IMR-90 (cell line): ENCODE data around the gene NDUFB2. TPM values are rescaled to one million over a fixed set of nuclear protein-coding genes. Genes with fewer than 3 reads are reported as not detected.

ENCODE experiments used
- ATAC-seq: fragments of 200-7000 bp; cut with Tn5 transposase; 2 replicates; pipeline ENCODE4 v1.9.1; 2020; ENCODE audit warnings: low read depth, mild to moderate bottlenecking, moderate library complexity
- BruUV-seq: library from RNA; stranded (reverse); fragments of 400-500 nt; replicated peaks from 2 replicates; lab custom pipeline; 2021; lab: Mats Ljungman, UMichigan
- CTCF ChIA-PET: fragments of 300-600 bp; formaldehyde crosslinking; extraction: SDS; loops from one replicate; lab custom pipeline; 2021; ENCODE audit warnings: antibody characterized with exemption; lab: Yijun Ruan, JAX
- POLR2A ChIA-PET: fragments of 300-600 bp; sonication (Branson Sonifier 250); formaldehyde crosslinking; loops from one replicate; lab custom pipeline; 2022; ENCODE audit warnings: antibody characterized with exemption; ENCODE audit not compliant: unreplicated experiment; lab: Charles Lee
- DNase-seq: peaks from one replicate; pipeline ENCODE4 v3.0.0; 2013
- H2AFZ ChIP-seq: replicated peaks from 2 replicates; pipeline ENCODE3; 2013; ENCODE audit warnings: low read length, mild to moderate bottlenecking; ENCODE audit not compliant: poor library complexity
- H2AK5ac ChIP-seq: 2 replicates; pipeline ENCODE4 v1.6.1; 2013; ENCODE audit warnings: low read depth, low read length, inconsistent platforms
- H2AK9ac ChIP-seq: replicated peaks from 2 replicates; pipeline ENCODE3; 2013; ENCODE audit warnings: mild to moderate bottlenecking, low read depth, low read length, moderate library complexity; ENCODE audit not compliant: poor library complexity
- H2BK120ac ChIP-seq: 2 replicates; pipeline ENCODE4 v1.6.1; 2013; ENCODE audit warnings: low read depth, low read length, inconsistent platforms
- H2BK15ac ChIP-seq: 3 replicates; pipeline ENCODE4 v1.6.1; 2013; ENCODE audit warnings: low read depth, low read length, inconsistent platforms
- H2BK20ac ChIP-seq: 2 replicates; pipeline ENCODE4 v1.6.1; 2013; ENCODE audit warnings: low read depth, mild to moderate bottlenecking, inconsistent platforms, low read length, moderate library complexity
- H2BK5ac ChIP-seq: 2 replicates; pipeline ENCODE4 v1.6.1; 2013; ENCODE audit warnings: mild to moderate bottlenecking, low read depth, low read length, inconsistent platforms; ENCODE audit not compliant: poor library complexity, severe bottlenecking
- H3K14ac ChIP-seq: replicated peaks from 2 replicates; pipeline ENCODE4 v1.6.1; 2013; ENCODE audit warnings: low read depth, low read length, inconsistent platforms
- H3K18ac ChIP-seq: 2 replicates; pipeline ENCODE4 v1.6.1; 2013; ENCODE audit warnings: low read depth, low read length, control low read depth
- H3K23ac ChIP-seq: 2 replicates; pipeline ENCODE4 v1.6.1; 2013; ENCODE audit warnings: low read depth, low read length, inconsistent platforms
- H3K27ac ChIP-seq: 2 replicates; pipeline ENCODE4 v1.5.1; 2013; ENCODE audit warnings: mild to moderate bottlenecking, control low read depth, low read length; ENCODE audit not compliant: insufficient read depth
- H3K27me3 ChIP-seq: 2 replicates; pipeline ENCODE4 v1.6.1; 2013; ENCODE audit warnings: low read length; ENCODE audit not compliant: control insufficient read depth, insufficient read depth
- H3K36me3 ChIP-seq: 2 replicates; pipeline ENCODE4 v1.6.1; 2013; ENCODE audit warnings: low read length, mixed read lengths; ENCODE audit not compliant: control insufficient read depth, insufficient read depth
- H3K4ac ChIP-seq: 2 replicates; pipeline ENCODE4 v1.6.1; 2013; ENCODE audit warnings: low read depth, low read length, inconsistent platforms
- H3K4me1 ChIP-seq: 2 replicates; pipeline ENCODE4 v1.6.1; 2013; ENCODE audit warnings: low read length, mixed read lengths; ENCODE audit not compliant: control insufficient read depth, insufficient read depth
- H3K4me2 ChIP-seq: 2 replicates; pipeline ENCODE4 v1.6.1; 2013; ENCODE audit warnings: low read depth, mild to moderate bottlenecking, control low read depth, low read length, moderate library complexity
- H3K4me3 ChIP-seq: 2 replicates; pipeline ENCODE4 v1.5.1; 2013; ENCODE audit warnings: low read depth, mild to moderate bottlenecking, control low read depth, low read length, moderate library complexity; ENCODE audit not compliant: insufficient read depth
- H3K56ac ChIP-seq: 2 replicates; pipeline ENCODE4 v1.6.1; 2013; ENCODE audit warnings: low read length, inconsistent platforms; ENCODE audit not compliant: insufficient read depth; ENCODE audit errors: extremely low read depth
- H3K79me1 ChIP-seq, 2 experiments: 2 replicates each; pipeline ENCODE4 v1.6.1; 2013; ENCODE audit warnings: low read length in 2 of 2, inconsistent platforms in 1 of 2, low read depth in 1 of 2
- H3K9ac ChIP-seq: 2 replicates; pipeline ENCODE4 v1.6.1; 2013; ENCODE audit warnings: low read depth, low read length, control low read depth
- H3K9me1 ChIP-seq: 2 replicates; pipeline ENCODE4 v1.6.1; 2013; ENCODE audit warnings: low read length, inconsistent platforms; ENCODE audit not compliant: insufficient read depth
- H3K9me3 ChIP-seq: 2 replicates; pipeline ENCODE4 v1.6.1; 2013; ENCODE audit warnings: low read length; ENCODE audit not compliant: control insufficient read depth, insufficient read depth
- H4K20me1 ChIP-seq: 2 replicates; pipeline ENCODE4 v1.6.1; 2013; ENCODE audit warnings: low read length, inconsistent platforms; ENCODE audit not compliant: insufficient read depth
- H4K5ac ChIP-seq: 2 replicates; pipeline ENCODE4 v1.6.1; 2013; ENCODE audit warnings: mild to moderate bottlenecking, low read depth, low read length, control low read depth
- H4K8ac ChIP-seq, 2 experiments: 2 replicates each; pipeline ENCODE4 v1.6.1; 2013; ENCODE audit warnings: low read depth in 2 of 2, low read length in 2 of 2, control low read depth in 1 of 2, inconsistent platforms in 1 of 2
- H4K91ac ChIP-seq: 2 replicates; pipeline ENCODE4 v1.6.1; 2013; ENCODE audit warnings: low read depth, low read length, inconsistent platforms; ENCODE audit not compliant: insufficient read depth
- BHLHE40 ChIP-seq: fragments of 150-350 bp; IDR thresholded peaks from 2 replicates; pipeline ENCODE4 v1.6.1; 2016; ENCODE audit warnings: mild to moderate bottlenecking, low read depth, low read length
- CEBPB ChIP-seq: IDR thresholded peaks from 2 replicates; pipeline ENCODE4 v1.6.1; 2012; ENCODE audit warnings: low read depth, low read length, improper control_type of control experiment
- CHD1 ChIP-seq: IDR thresholded peaks from 2 replicates; pipeline ENCODE4 v1.6.1; 2012; ENCODE audit warnings: low read depth, low read length, improper control_type of control experiment
- CTCF ChIP-seq: conservative IDR thresholded peaks from 2 replicates; pipeline ENCODE4 v1.5.1; 2012; ENCODE audit warnings: mild to moderate bottlenecking, low read depth, low read length, improper control_type of control experiment
- ELK1 ChIP-seq: fragments of 150-350 bp; IDR thresholded peaks from 2 replicates; pipeline ENCODE4 v1.6.1; 2016; ENCODE audit warnings: low read depth, mild to moderate bottlenecking, low read length, moderate library complexity, borderline replicate concordance
- FOS ChIP-seq: fragments of 150-350 bp; IDR thresholded peaks from 2 replicates; pipeline ENCODE4 v1.6.1; 2016; ENCODE audit warnings: low read depth, low read length
- MAFK ChIP-seq: IDR thresholded peaks from 2 replicates; pipeline ENCODE4 v1.6.1; 2012; ENCODE audit warnings: low read depth, low read length, improper control_type of control experiment
- MAZ ChIP-seq: IDR thresholded peaks from 2 replicates; pipeline ENCODE4 v1.6.1; 2012; ENCODE audit warnings: low read depth, mild to moderate bottlenecking, low read length, improper control_type of control experiment, moderate library complexity, borderline replicate concordance
- MXI1 ChIP-seq: IDR thresholded peaks from 2 replicates; pipeline ENCODE4 v1.6.1; 2012; ENCODE audit warnings: low read depth, mild to moderate bottlenecking, low read length, moderate library complexity, borderline replicate concordance
- NFE2L2 ChIP-seq: fragments of 150-350 bp; IDR thresholded peaks from 2 replicates; pipeline ENCODE4 v1.6.1; 2016; ENCODE audit warnings: low read depth, mild to moderate bottlenecking, low read length
- POLR2A ChIP-seq: IDR thresholded peaks from 2 replicates; pipeline ENCODE4 v1.6.1; 2012; ENCODE audit warnings: mild to moderate bottlenecking, low read depth, low read length
- RAD21 ChIP-seq: IDR thresholded peaks from 2 replicates; pipeline ENCODE4 v1.6.1; 2012; ENCODE audit warnings: low read length, improper control_type of control experiment
- RCOR1 ChIP-seq: IDR thresholded peaks from 2 replicates; pipeline ENCODE4 v1.6.1; 2012; ENCODE audit warnings: mild to moderate bottlenecking, low read length, improper control_type of control experiment; ENCODE audit not compliant: insufficient replicate concordance
- RFX5 ChIP-seq: IDR thresholded peaks from 2 replicates; pipeline ENCODE4 v1.8.0; 2012; ENCODE audit warnings: low read depth, mild to moderate bottlenecking, low read length, moderate library complexity
- SMC3 ChIP-seq: fragments of 150-350 bp; IDR thresholded peaks from 2 replicates; pipeline ENCODE4 v1.6.1; 2016; ENCODE audit warnings: low read depth, mild to moderate bottlenecking, antibody characterized with exemption, low read length, moderate library complexity
- USF2 ChIP-seq: fragments of 150-350 bp; IDR thresholded peaks from 2 replicates; pipeline ENCODE4 v1.6.1; 2017; ENCODE audit warnings: mild to moderate bottlenecking, antibody characterized with exemption, low read length, low read depth
- WGBS, 2 experiments: methylation state at CpG; one replicate each; pipeline versions ENCODE4 v1.1.5 to v1.1.7; 2013; ENCODE audit warnings: missing lambda C conversion rate in 2 of 2; ENCODE audit not compliant: insufficient read length in 1 of 2; ENCODE audit errors: extremely low coverage in 2 of 2; 5-methylcytosine and 5-hydroxymethylcytosine counted together
- dilution Hi-C: fragments of 300-500 bp; cut with HindIII; formaldehyde crosslinking; loops from one replicate; pipeline ENCODE4 v1.14.3; 2018; ENCODE audit warnings: low sequenced_read_pairs; ENCODE audit not compliant: unreplicated experiment
- in situ Hi-C: fragments of 300-500 bp; cut with MboI; formaldehyde crosslinking; loops from 3 replicates; pipeline ENCODE4 v1.14.3; 2019; ENCODE audit warnings: low sequenced_read_pairs, inconsistent platforms, mixed read lengths
- intact Hi-C: fragments of 100-400 bp; cut with micrococcal nuclease; formaldehyde crosslinking; loops from 2 replicates; pipeline ENCODE4 v1.10.0; 2022
- polyA plus RNA-seq, 3 experiments: library from polyadenylated mRNA; depleted of rRNA; stranded (reverse); fragments of >200 nt; gene quantifications; 2 replicates each; pipeline ENCODE4 v1.2.3, GENCODE V29; 2012; ENCODE audit warnings: low replicate concordance in 1 of 3
- total RNA-seq: library from RNA; depleted of rRNA; stranded (reverse); fragments of >200 nt; gene quantifications from 2 replicates; pipeline ENCODE4 v1.2.3, GENCODE V29; 2012

The NDUFB2 gene
- total and polyA plus RNA-seq, 2 of the 4 experiments (the other 2 are of a cell fraction): 81.7 to 143 TPM

GRCh38 chr7:140702774-140703173 is 6.3 kb downstream of the NDUFB2 start:
- DNase-seq (no peak), ATAC-seq (no peak)
- H2AK9ac ChIP-seq: no peak overlapping the region
- intact Hi-C loops: no loop called here
- H4K5ac ChIP-seq: no peak overlapping the region
- peaks cover 13 to 47% of the 10 kb centered on the region in 2 experiments; a peak in 3 of 4 replicates for H3K79me1 ChIP-seq
- ChIA-PET CTCF (no interaction called here), POLR2A (no interaction called here)
- H3K4me1 ChIP-seq: peaks cover 2% of the 10 kb centered on the region; the same call in 1 of the 2 replicates
- H4K20me1 ChIP-seq: peaks cover 4% of the 10 kb centered on the region; the same call in 1 of the 2 replicates
- H3K4me3 ChIP-seq: no peak overlapping the region
- no peak overlapping the region for H3K4ac ChIP-seq
- H3K4me2 ChIP-seq: no peak overlapping the region
- H2BK20ac ChIP-seq: no peak overlapping the region
- BruUV-seq: no TSS peak
- no peak overlapping the region for H3K23ac ChIP-seq
- no peak for TF ChIP-seq ELK1
- TF ChIP-seq FOS: no peak
- no peak for TF ChIP-seq RAD21
- no peak for TF ChIP-seq MXI1
- no peak for TF ChIP-seq RFX5
- no peak for TF ChIP-seq MAZ
- no peak for TF ChIP-seq MAFK
- TF ChIP-seq CEBPB: no peak
- no peak for TF ChIP-seq CHD1
- no peak for TF ChIP-seq RCOR1
- TF ChIP-seq USF2: no peak
- no peak for TF ChIP-seq BHLHE40
- TF ChIP-seq POLR2A: no peak
- TF ChIP-seq CTCF: no peak
- no peak for TF ChIP-seq SMC3
- no peak for TF ChIP-seq NFE2L2
- H3K18ac ChIP-seq: no peak overlapping the region
- in situ Hi-C loops: no loop called here
- H3K14ac ChIP-seq: no peak overlapping the region
- H3K27ac ChIP-seq: no peak overlapping the region
- H2BK120ac ChIP-seq: no peak overlapping the region
- no peak overlapping the region for H4K8ac ChIP-seq
- dilution Hi-C loops: no loop called here
- H3K9me3 ChIP-seq: no peaks in the 10 kb centered on the region
- H2BK15ac ChIP-seq: no peak overlapping the region
- H3K36me3 ChIP-seq: peaks cover 26% of the 10 kb centered on the region
- no peaks in the 10 kb centered on the region for H3K27me3 ChIP-seq
- H3K56ac ChIP-seq: no peak overlapping the region
- no peak overlapping the region for H4K91ac ChIP-seq
- no peak overlapping the region for H2BK5ac ChIP-seq
- H2AFZ ChIP-seq: no peak overlapping the region
- H3K9ac ChIP-seq: no peak overlapping the region
- H2AK5ac ChIP-seq: no peak overlapping the region
- 95% methylated on average over 6 of the region's 10 CpGs; no CpG with 5 or more reads in 1 of the 2 experiments for WGBS, 2 experiments
- peaks cover 3% of the 10 kb centered on the region; the same call in 1 of the 2 replicates for H3K9me1 ChIP-seq
